MCF 10A (cell line): Measurements from ENCODE around the gene CA6. TPM values are rescaled to one million over a fixed set of nuclear protein-coding genes. Genes with fewer than 3 reads are reported as not detected.

Experiments used
- BruUV-seq: library from RNA; stranded (reverse); fragments of 400-500 nt; replicated peaks from 2 replicates; lab custom pipeline; 2021; lab: Mats Ljungman, UMichigan
- CTCF ChIA-PET: fragments of 300-600 bp; sonication (Branson Sonifier 250); formaldehyde crosslinking; extraction: SDS; loops from one replicate; lab custom pipeline; 2021; ENCODE audit warnings: antibody characterized with exemption, inconsistent platforms; lab: Yijun Ruan, JAX
- POLR2A ChIA-PET: fragments of 300-600, 350-650 bp; sonication (Branson Sonifier 250); formaldehyde crosslinking; extraction: SDS; loops from one replicate; lab custom pipeline; 2020; ENCODE audit warnings: antibody characterized with exemption, inconsistent platforms; lab: Yijun Ruan, JAX
- DNase-seq: peaks from one replicate; pipeline ENCODE4 v3.0.0-alpha.2; 2018; ENCODE audit not compliant: unreplicated experiment
- H3K27ac Mint-ChIP-seq: one replicate; pipeline ENCODE4 v1.8.0; 2022; ENCODE audit warnings: mild to moderate bottlenecking, low read depth, mixed read lengths; ENCODE audit not compliant: unreplicated experiment
- H3K27me3 Mint-ChIP-seq: one replicate; pipeline ENCODE4 v1.8.0; 2022; ENCODE audit warnings: mixed read lengths; ENCODE audit not compliant: insufficient read depth, unreplicated experiment
- H3K36me3 Mint-ChIP-seq: one replicate; pipeline ENCODE4 v1.8.0; 2022; ENCODE audit warnings: mild to moderate bottlenecking, moderate library complexity, mixed read lengths; ENCODE audit not compliant: insufficient read depth, unreplicated experiment
- H3K4me1 Mint-ChIP-seq: one replicate; pipeline ENCODE4 v1.8.0; 2022; ENCODE audit warnings: mixed read lengths; ENCODE audit not compliant: insufficient read depth, unreplicated experiment
- H3K4me3 Mint-ChIP-seq: one replicate; pipeline ENCODE4 v1.8.0; 2022; ENCODE audit warnings: mild to moderate bottlenecking, moderate library complexity, mixed read lengths; ENCODE audit not compliant: unreplicated experiment
- H3K9me3 Mint-ChIP-seq: one replicate; pipeline ENCODE4 v1.8.0; 2022; ENCODE audit warnings: mixed read lengths; ENCODE audit not compliant: unreplicated experiment
- CTCF ChIP-seq: fragments of 200-600 bp; IDR thresholded peaks from one replicate; pipeline ENCODE4 v1.8.0; 2022; ENCODE audit warnings: antibody characterized with exemption, mild to moderate bottlenecking; ENCODE audit not compliant: unreplicated experiment
- intact Hi-C: fragments of 100-400 bp; cut with micrococcal nuclease; formaldehyde crosslinking; loops from 2 replicates; pipeline ENCODE4 v1.14.1; 2022
- total RNA-seq: library from RNA; stranded (reverse); gene quantifications from 2 replicates; pipeline ENCODE4 v1.2.3, GENCODE V29; 2022

Gene CA6
- total RNA-seq, 1 experiment from 2014 or later = not detected

GRCh38 chr1:8922962-8923361 is 22.7 kb upstream of the CA6 start:
- Mint-ChIP-seq H3K27me3 (no peaks in the 10 kb centered on the region), H3K36me3 (no peaks in the 10 kb centered on the region), H3K9me3 (no peaks in the 10 kb centered on the region), H3K4me3 (no peak overlapping the region), H3K4me1 (no peaks in the 10 kb centered on the region), H3K27ac (no peak overlapping the region)
- intact Hi-C loops = no loop called here
- DNase-seq = no peak
- POLR2A ChIA-PET = interaction anchor here (1.0 kb wide), 1 partner anchor 177 kb away, joined by 3 read pairs; no protein-coding TSS in a partner anchor
- CTCF ChIA-PET = interaction anchor here (1.0 kb wide), 1 partner anchor 178 kb away, joined by 3 read pairs; no protein-coding TSS in a partner anchor
- no TSS peak for BruUV-seq
- TF ChIP-seq CTCF = no peak

- Mint-ChIP-seq H3K4me1 (no peaks in the 10 kb centered on the region), H3K36me3 (no peaks in the 10 kb centered on the region), H3K9me3 (no peaks in the 10 kb centered on the region), H3K27ac (no peak overlapping the region), H3K27me3 (no peaks in the 10 kb centered on the region), H3K4me3 (no peak overlapping the region)
- intact Hi-C loops = no loop called here
- DNase-seq = no peak
- POLR2A ChIA-PET = no interaction called here
- no peak for TF ChIP-seq CTCF
- CTCF ChIA-PET = interaction anchor here (0.6 to 0.9 kb wide), 2 partner anchors 114 to 271 kb away, joined by 3 read pairs; no protein-coding TSS in a partner anchor
- BruUV-seq = no TSS peak
These were observed 20.3 kb upstream of the CA6 start for GRCh38 chr1:8925406-8925805.

GRCh38 chr1:8925960-8926359 is 19.7 kb upstream of the CA6 start:
- H3K9me3 Mint-ChIP-seq = no peaks in the 10 kb centered on the region

More at GRCh38 chr1:8925960-8926359, 19.7 kb upstream of the CA6 start:
- H3K4me3 Mint-ChIP-seq = no peak overlapping the region
- no peak for TF ChIP-seq CTCF
- H3K36me3 Mint-ChIP-seq = no peaks in the 10 kb centered on the region
- POLR2A ChIA-PET = interaction anchor here (0.9 kb wide), 1 partner anchor 15 kb away, joined by 3 read pairs; no protein-coding TSS in a partner anchor
- no peak overlapping the region for H3K27ac Mint-ChIP-seq
- BruUV-seq = no TSS peak
- no peak for DNase-seq
- CTCF ChIA-PET = interaction anchor here (0.6 to 0.9 kb wide), 2 partner anchors 114 to 271 kb away, joined by 3 read pairs; no protein-coding TSS in a partner anchor
- intact Hi-C loops = no loop called here
- H3K27me3 Mint-ChIP-seq = no peaks in the 10 kb centered on the region
- H3K4me1 Mint-ChIP-seq = no peaks in the 10 kb centered on the region
